KMS-11 (cell line): ENCODE data around the gene SUCLG2.

Experiments
- H2AFZ ChIP-seq: fragments of 200-600 bp; sonication (generic); 2 replicates; pipeline ENCODE4 v1.6.1; 2016; ENCODE audit warnings: antibody characterized with exemption, mixed run types, low read depth
- H3K27ac ChIP-seq: fragments of 200-600 bp; sonication (generic); 2 replicates; pipeline ENCODE4 v1.6.1; 2016; ENCODE audit warnings: mild to moderate bottlenecking, mixed run types
- H3K27me3 ChIP-seq: fragments of 200-600 bp; sonication (generic); 2 replicates; pipeline ENCODE4 v1.6.1; 2017; ENCODE audit warnings: mild to moderate bottlenecking, low read depth, mixed run types, moderate library complexity; ENCODE audit not compliant: insufficient read depth
- H3K36me3 ChIP-seq: fragments of 200-600 bp; sonication (generic); 2 replicates; pipeline ENCODE4 v1.6.1; 2017; ENCODE audit warnings: mild to moderate bottlenecking, mixed run types; ENCODE audit not compliant: insufficient read depth
- H3K4me1 ChIP-seq: fragments of 200-600 bp; sonication (generic); 2 replicates; pipeline ENCODE4 v1.6.1; 2016; ENCODE audit warnings: mild to moderate bottlenecking, low read depth, mixed run types; ENCODE audit not compliant: poor library complexity, severe bottlenecking
- H3K4me2 ChIP-seq: fragments of 200-600 bp; sonication (generic); 2 replicates; pipeline ENCODE4 v1.7.0; 2016; ENCODE audit warnings: mild to moderate bottlenecking, mixed run types
- H3K4me3 ChIP-seq: fragments of 200-600 bp; sonication (generic); IDR thresholded peaks from 2 replicates; pipeline ENCODE4 v1.6.1; 2017; ENCODE audit warnings: low read depth, low read length, mixed read lengths; ENCODE audit not compliant: insufficient read depth
- H3K79me2 ChIP-seq: fragments of 200-600 bp; sonication (generic); 2 replicates; pipeline ENCODE4 v1.6.1; 2016; ENCODE audit warnings: low read depth, mixed run types; ENCODE audit not compliant: insufficient read depth
- H3K9ac ChIP-seq: fragments of 200-600 bp; sonication (generic); 2 replicates; pipeline ENCODE4 v1.6.1; 2016; ENCODE audit warnings: mild to moderate bottlenecking, mixed run types
- H4K20me1 ChIP-seq: fragments of 200-600 bp; sonication (generic); 2 replicates; pipeline ENCODE4 v1.6.1; 2016; ENCODE audit warnings: mild to moderate bottlenecking, mixed run types; ENCODE audit not compliant: insufficient read depth
- TF ChIP-seq, protein P1 (sequence below): fragments of 200-600 bp; sonication (generic); conservative IDR thresholded peaks from 2 replicates; pipeline ENCODE4 v1.6.1; 2017; ENCODE audit warnings: low read depth, mild to moderate bottlenecking, antibody characterized with exemption, low read length, moderate library complexity, mixed read lengths

SUCLG2 gene

DNA sequence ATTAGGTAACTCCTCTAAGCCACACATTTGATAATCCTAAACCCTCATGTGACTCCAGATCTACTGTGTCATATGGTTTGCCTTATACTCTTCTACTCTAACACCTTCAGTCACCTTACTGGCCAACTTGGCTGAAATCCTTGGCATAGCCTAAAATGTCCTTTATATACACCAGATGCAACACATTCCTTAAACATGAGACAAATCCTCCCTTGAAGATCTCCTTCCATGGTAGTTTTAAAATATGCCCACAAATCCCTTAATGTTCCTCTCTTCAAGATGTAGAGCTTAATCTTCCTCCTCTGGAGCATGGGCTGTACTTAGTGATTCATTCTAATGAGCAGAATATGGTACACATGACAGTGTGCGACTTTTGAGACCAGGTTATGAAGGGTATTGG, 238.9 kb downstream of the SUCLG2 start:
- no peaks in the 10 kb centered on the region for H3K79me2 ChIP-seq
- H3K27ac ChIP-seq, result no peak overlapping the region
- H3K4me1 ChIP-seq, result no peaks in the 10 kb centered on the region
- H2AFZ ChIP-seq, result no peak overlapping the region
- H3K36me3 ChIP-seq, result no peaks in the 10 kb centered on the region
- no peaks in the 10 kb centered on the region for H3K27me3 ChIP-seq
- H3K4me3 ChIP-seq, result no peak overlapping the region
- TF ChIP-seq, protein P1, sequence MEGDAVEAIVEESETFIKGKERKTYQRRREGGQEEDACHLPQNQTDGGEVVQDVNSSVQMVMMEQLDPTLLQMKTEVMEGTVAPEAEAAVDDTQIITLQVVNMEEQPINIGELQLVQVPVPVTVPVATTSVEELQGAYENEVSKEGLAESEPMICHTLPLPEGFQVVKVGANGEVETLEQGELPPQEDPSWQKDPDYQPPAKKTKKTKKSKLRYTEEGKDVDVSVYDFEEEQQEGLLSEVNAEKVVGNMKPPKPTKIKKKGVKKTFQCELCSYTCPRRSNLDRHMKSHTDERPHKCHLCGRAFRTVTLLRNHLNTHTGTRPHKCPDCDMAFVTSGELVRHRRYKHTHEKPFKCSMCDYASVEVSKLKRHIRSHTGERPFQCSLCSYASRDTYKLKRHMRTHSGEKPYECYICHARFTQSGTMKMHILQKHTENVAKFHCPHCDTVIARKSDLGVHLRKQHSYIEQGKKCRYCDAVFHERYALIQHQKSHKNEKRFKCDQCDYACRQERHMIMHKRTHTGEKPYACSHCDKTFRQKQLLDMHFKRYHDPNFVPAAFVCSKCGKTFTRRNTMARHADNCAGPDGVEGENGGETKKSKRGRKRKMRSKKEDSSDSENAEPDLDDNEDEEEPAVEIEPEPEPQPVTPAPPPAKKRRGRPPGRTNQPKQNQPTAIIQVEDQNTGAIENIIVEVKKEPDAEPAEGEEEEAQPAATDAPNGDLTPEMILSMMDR, result no peak
- no peak overlapping the region for H3K4me2 ChIP-seq
- no peak overlapping the region for H3K9ac ChIP-seq
- H4K20me1 ChIP-seq, result no peaks in the 10 kb centered on the region

DNA sequence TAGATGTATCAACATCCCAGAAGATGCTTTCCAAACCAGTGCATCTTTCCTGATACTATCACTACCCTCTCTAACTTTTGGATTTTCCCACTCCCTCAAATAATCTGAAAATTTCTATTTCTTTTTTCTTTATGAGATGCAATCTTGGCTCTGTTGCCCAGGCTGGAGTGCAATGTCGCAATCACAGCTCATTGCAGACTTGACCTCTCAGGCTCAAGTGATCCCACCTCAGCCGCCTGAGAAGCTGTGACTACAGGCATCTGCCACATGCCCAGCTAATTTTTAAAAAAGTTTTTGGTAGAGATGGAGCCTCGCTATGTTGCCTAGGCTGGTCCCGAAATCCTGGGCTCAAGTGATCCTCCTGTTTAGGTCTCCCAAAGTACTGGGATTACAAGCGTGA, 239.7 kb downstream of the SUCLG2 start:
- Histone ChIP-seq H2AFZ (no peak overlapping the region), H3K9ac (no peak overlapping the region), H4K20me1 (no peaks in the 10 kb centered on the region), H3K79me2 (no peaks in the 10 kb centered on the region), H3K4me3 (no peak overlapping the region), H3K4me1 (no peaks in the 10 kb centered on the region), H3K4me2 (no peak overlapping the region), H3K27ac (no peak overlapping the region), H3K27me3 (no peaks in the 10 kb centered on the region), H3K36me3 (no peaks in the 10 kb centered on the region)
- TF ChIP-seq, protein P1, result no peak

DNA sequence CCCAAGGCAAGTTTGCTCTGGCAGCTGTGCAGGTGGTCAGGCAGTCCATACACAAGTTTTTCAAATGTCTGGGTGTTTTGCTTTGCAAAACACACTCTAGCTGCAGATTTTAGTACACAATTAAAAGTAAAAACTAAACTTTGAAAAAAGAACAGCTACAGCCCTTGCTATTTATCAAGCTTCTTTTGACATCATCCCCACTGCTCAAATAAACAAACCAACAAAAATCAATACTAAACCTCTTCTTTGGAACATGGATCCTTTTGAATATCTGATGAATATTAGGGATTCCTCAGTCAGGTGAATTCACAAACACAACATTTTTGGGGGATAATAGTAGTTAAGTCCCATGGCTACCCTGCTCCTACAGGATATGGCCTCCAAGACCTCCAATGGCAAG, 249.2 kb downstream of the SUCLG2 start:
- no peak overlapping the region for H3K27ac ChIP-seq
- no peak overlapping the region for H2AFZ ChIP-seq
- no peaks in the 10 kb centered on the region for H3K4me1 ChIP-seq
- no peaks in the 10 kb centered on the region for H3K27me3 ChIP-seq
- TF ChIP-seq, protein P1, result no peak
- no peak overlapping the region for H3K9ac ChIP-seq
- no peaks in the 10 kb centered on the region for H3K79me2 ChIP-seq
- no peaks in the 10 kb centered on the region for H3K36me3 ChIP-seq
- H3K4me2 ChIP-seq, result no peak overlapping the region
- no peak overlapping the region for H3K4me3 ChIP-seq
- H4K20me1 ChIP-seq, result no peaks in the 10 kb centered on the region

DNA sequence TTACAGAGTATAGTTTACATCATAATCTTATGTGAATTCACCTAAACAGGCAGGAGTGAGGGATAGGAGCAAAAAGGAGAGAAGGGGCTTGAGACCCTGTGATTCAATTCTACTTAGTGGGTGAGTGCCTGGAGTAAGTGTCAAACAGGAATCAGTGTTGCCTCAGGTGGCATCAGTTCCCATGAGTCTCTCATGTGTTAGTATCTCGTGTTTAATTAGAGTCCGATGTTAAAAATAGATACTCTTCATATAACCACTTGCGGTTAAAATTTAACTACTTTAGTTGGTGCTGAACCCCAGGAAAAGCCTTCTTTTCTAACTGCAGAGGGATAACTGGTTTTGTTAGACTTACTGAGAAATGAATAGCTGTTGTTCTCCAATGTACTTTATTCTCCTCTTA, 251.5 kb downstream of the SUCLG2 start:
- no peaks in the 10 kb centered on the region for H3K4me1 ChIP-seq
- no peaks in the 10 kb centered on the region for H3K36me3 ChIP-seq
- H2AFZ ChIP-seq, result no peak overlapping the region
- TF ChIP-seq, protein P1, result no peak
- no peaks in the 10 kb centered on the region for H4K20me1 ChIP-seq
- H3K9ac ChIP-seq, result no peak overlapping the region
- H3K27me3 ChIP-seq, result no peaks in the 10 kb centered on the region
- no peak overlapping the region for H3K27ac ChIP-seq
- no peak overlapping the region for H3K4me2 ChIP-seq
- H3K4me3 ChIP-seq, result no peak overlapping the region
- no peaks in the 10 kb centered on the region for H3K79me2 ChIP-seq
